Keratinocyte (primary cell): ENCODE measurements around the gene OCIAD1. TPM values are rescaled to one million over a fixed set of nuclear protein-coding genes. Genes with fewer than 3 reads are reported as not detected.
A peak's percentile ranks its signal among the peaks of the same experiment; 100 is the strongest.

Experiments
- DNase-seq: peaks from one replicate; pipeline ENCODE4 v3.0.0-alpha.2; 2011; ENCODE audit warnings: low read depth, missing footprints, low spot score
- FAIRE-seq: peaks from 2 replicates; lab custom pipeline; 2011; peaks lifted over from hg19 to GRCh38; lab: Jason Lieb, UNC
- H2AFZ ChIP-seq: 2 replicates; pipeline ENCODE4 v1.6.0; 2012; ENCODE audit warnings: low read length, control low read depth, inconsistent platforms; ENCODE audit not compliant: control insufficient read depth
- H3K27ac ChIP-seq: 2 replicates; pipeline ENCODE4 v1.5.1; 2011; ENCODE audit warnings: low read length; ENCODE audit not compliant: control insufficient read depth, insufficient read depth
- H3K27me3 ChIP-seq: 3 replicates; pipeline ENCODE4 v1.6.0; 2011; ENCODE audit warnings: low read length; ENCODE audit not compliant: control insufficient read depth, insufficient read depth; ENCODE audit errors: extremely low read depth
- H3K36me3 ChIP-seq, 2 experiments: 2 replicates in 1 of 2; 3 replicates in 1 of 2; pipeline ENCODE4 v1.5.1; 2011; ENCODE audit warnings: low read length in 2 of 2, mild to moderate bottlenecking in 1 of 2; ENCODE audit not compliant: control insufficient read depth in 2 of 2, insufficient read depth in 2 of 2; ENCODE audit errors: extremely low read depth in 1 of 2
- H3K4me1 ChIP-seq: 3 replicates; pipeline ENCODE4 v1.5.1; 2011; ENCODE audit warnings: low read length; ENCODE audit not compliant: control insufficient read depth, insufficient read depth; ENCODE audit errors: extremely low read depth
- H3K4me2 ChIP-seq: 3 replicates; pipeline ENCODE4 v1.6.0; 2011; ENCODE audit warnings: low read depth, low read length; ENCODE audit not compliant: control insufficient read depth, insufficient read depth; ENCODE audit errors: extremely low read depth
- H3K4me3 ChIP-seq, 3 experiments: fragments of 200-600 bp in 1 of 3; sonication (generic) in 1 of 3; 2 replicates in 2 of 3; 3 replicates in 1 of 3; pipeline ENCODE4 v1.5.1; 2011 to 2016; ENCODE audit warnings: low read length in 3 of 3, mild to moderate bottlenecking in 3 of 3, control low read depth in 2 of 3, inconsistent platforms in 1 of 3, low read depth in 1 of 3, mixed read lengths in 1 of 3, mixed run types in 1 of 3, moderate library complexity in 1 of 3; ENCODE audit not compliant: control insufficient read depth in 2 of 3, insufficient read depth in 2 of 3; ENCODE audit errors: extremely low read depth in 1 of 3
- H3K79me2 ChIP-seq: 2 replicates; pipeline ENCODE4 v1.6.0; 2012; ENCODE audit warnings: low read length; ENCODE audit not compliant: control insufficient read depth, insufficient read depth
- H3K9ac ChIP-seq: 3 replicates; pipeline ENCODE4 v1.6.0; 2011; ENCODE audit warnings: low read length; ENCODE audit not compliant: control insufficient read depth, insufficient read depth; ENCODE audit errors: extremely low read depth
- H3K9me1 ChIP-seq: 3 replicates; pipeline ENCODE4 v1.6.0; 2011; ENCODE audit warnings: low read length; ENCODE audit not compliant: control insufficient read depth, insufficient read depth; ENCODE audit errors: extremely low read depth
- H3K9me3 ChIP-seq: 2 replicates; pipeline ENCODE4 v1.5.1; 2012; ENCODE audit warnings: low read depth, low read length; ENCODE audit not compliant: control insufficient read depth
- H4K20me1 ChIP-seq: 3 replicates; pipeline ENCODE4 v1.6.0; 2011; ENCODE audit warnings: low read length; ENCODE audit not compliant: control insufficient read depth, insufficient read depth; ENCODE audit errors: extremely low read depth
- EZH2 ChIP-seq: IDR thresholded peaks from one replicate; pipeline ENCODE4 v1.6.1; 2012; ENCODE audit warnings: inconsistent platforms, mild to moderate bottlenecking, low read length, moderate library complexity
- dilution Hi-C: fragments of 300-500 bp; cut with MboI; formaldehyde crosslinking; loops from one replicate; pipeline ENCODE4 v1.7.0; 2020; ENCODE audit warnings: low sequenced_read_pairs; ENCODE audit not compliant: extremely low pct_ligation_motif_present
- polyA plus RNA-seq, 5 experiments: library from polyadenylated mRNA; depleted of rRNA in 3 of 5; stranded (reverse) in 3 of 5; stranded (forward) in 1 of 5; unstranded in 1 of 5; fragments of >200 nt; gene quantifications; 1 replicate in 1 of 5; 2 replicates in 3 of 5; 3 replicates in 1 of 5; pipeline versions ENCODE4 v1.2.1 to v1.2.3, GENCODE V29; 2011 to 2012; ENCODE audit warnings: missing spikeins in 2 of 5, low read depth in 1 of 5, low replicate concordance in 1 of 5
- TF ChIP-seq, protein P1 (sequence below), 3 experiments: IDR thresholded peaks in 1 of 3; conservative IDR thresholded peaks in 1 of 3; optimal IDR thresholded peaks in 1 of 3; 2 replicates in 2 of 3; 3 replicates in 1 of 3; pipeline versions ENCODE3 to v1.5.1; 2011; ENCODE audit warnings: low read length in 3 of 3, mild to moderate bottlenecking in 3 of 3, moderate library complexity in 2 of 3, control low read depth in 1 of 3, inconsistent platforms in 1 of 3; ENCODE audit not compliant: insufficient read depth in 2 of 3; ENCODE audit errors: extremely low read depth in 1 of 3

OCIAD1 gene
- polyA plus RNA-seq, 1 donor (not counting 4 experiments of a cell fraction or from before 2014, with no cell fraction given) = 199 TPM

GRCh38 chr4:48899950-48900349, 69.1 kb downstream of the OCIAD1 start:
- DNase-seq (no peak), FAIRE-seq (peak; percentile 52)
- TF ChIP-seq, protein P1, sequence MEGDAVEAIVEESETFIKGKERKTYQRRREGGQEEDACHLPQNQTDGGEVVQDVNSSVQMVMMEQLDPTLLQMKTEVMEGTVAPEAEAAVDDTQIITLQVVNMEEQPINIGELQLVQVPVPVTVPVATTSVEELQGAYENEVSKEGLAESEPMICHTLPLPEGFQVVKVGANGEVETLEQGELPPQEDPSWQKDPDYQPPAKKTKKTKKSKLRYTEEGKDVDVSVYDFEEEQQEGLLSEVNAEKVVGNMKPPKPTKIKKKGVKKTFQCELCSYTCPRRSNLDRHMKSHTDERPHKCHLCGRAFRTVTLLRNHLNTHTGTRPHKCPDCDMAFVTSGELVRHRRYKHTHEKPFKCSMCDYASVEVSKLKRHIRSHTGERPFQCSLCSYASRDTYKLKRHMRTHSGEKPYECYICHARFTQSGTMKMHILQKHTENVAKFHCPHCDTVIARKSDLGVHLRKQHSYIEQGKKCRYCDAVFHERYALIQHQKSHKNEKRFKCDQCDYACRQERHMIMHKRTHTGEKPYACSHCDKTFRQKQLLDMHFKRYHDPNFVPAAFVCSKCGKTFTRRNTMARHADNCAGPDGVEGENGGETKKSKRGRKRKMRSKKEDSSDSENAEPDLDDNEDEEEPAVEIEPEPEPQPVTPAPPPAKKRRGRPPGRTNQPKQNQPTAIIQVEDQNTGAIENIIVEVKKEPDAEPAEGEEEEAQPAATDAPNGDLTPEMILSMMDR (optimal IDR thresholded peaks at IDR 0.05 in 1 of 3, IDR thresholded peaks at IDR 0.05 in 1 of 3, conservative IDR thresholded peaks at IDR 0.05 in 1 of 3; ENCODE audit: extremely low read depth in 1 of 3, insufficient read depth in 2 of 3, low read length in 3 of 3) = no peak
- TF ChIP-seq EZH2 = no peak
- no peak overlapping the region for H3K27ac ChIP-seq
- no peaks in the 10 kb centered on the region for H4K20me1 ChIP-seq
- dilution Hi-C loops = no loop called here
- no peak overlapping the region for H3K4me2 ChIP-seq
- peaks cover 6% of the 10 kb centered on the region for H3K9me1 ChIP-seq
- no peak overlapping the region for H2AFZ ChIP-seq
- peaks cover 34% of the 10 kb centered on the region for H3K4me1 ChIP-seq
- H3K9ac ChIP-seq = no peak overlapping the region
- H3K36me3 ChIP-seq = peaks cover 18 to 44% of the 10 kb centered on the region in 2 experiments
- no peaks in the 10 kb centered on the region for H3K27me3 ChIP-seq
- no peak overlapping the region for H3K4me3 ChIP-seq
- H3K9me3 ChIP-seq = no peaks in the 10 kb centered on the region
- peaks cover 37% of the 10 kb centered on the region for H3K79me2 ChIP-seq

DNA sequence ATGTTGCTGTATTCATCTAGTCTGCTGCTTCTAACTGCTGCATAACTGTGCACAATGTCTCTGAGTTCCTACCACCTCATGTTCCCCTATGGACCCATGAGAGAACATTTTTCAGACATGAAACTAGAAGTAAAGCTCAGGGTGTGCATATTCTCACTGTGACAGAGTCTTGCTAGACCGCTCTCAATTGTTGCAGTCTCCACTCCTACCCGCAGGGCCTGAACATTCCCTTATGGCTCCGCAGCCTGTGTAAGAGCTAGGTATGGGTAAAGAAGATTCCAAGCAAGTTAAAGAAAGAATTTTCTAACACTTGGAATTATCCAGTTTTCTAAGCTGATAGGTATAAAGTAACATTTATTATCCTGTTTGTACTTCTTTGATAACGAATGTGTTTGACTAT, 70.3 kb downstream of the OCIAD1 start:
- no peaks in the 10 kb centered on the region for H3K9me3 ChIP-seq
- H3K9ac ChIP-seq = no peak overlapping the region
- peaks cover 14 to 44% of the 10 kb centered on the region in 2 experiments for H3K36me3 ChIP-seq
- no peak overlapping the region for H3K4me2 ChIP-seq
- H3K79me2 ChIP-seq = peaks cover 49% of the 10 kb centered on the region
- no peak overlapping the region for H3K27ac ChIP-seq
- peaks cover 6% of the 10 kb centered on the region for H3K9me1 ChIP-seq
- no peak overlapping the region for H3K4me3 ChIP-seq
- TF ChIP-seq, protein P1 (optimal IDR thresholded peaks at IDR 0.05 in 1 of 3, IDR thresholded peaks at IDR 0.05 in 1 of 3, conservative IDR thresholded peaks at IDR 0.05 in 1 of 3; ENCODE audit: extremely low read depth in 1 of 3, insufficient read depth in 2 of 3, low read length in 3 of 3) = no peak
- TF ChIP-seq EZH2 = no peak
- H3K4me1 ChIP-seq = peaks cover 44% of the 10 kb centered on the region
- FAIRE-seq (no peak), DNase-seq (no peak)
- no peaks in the 10 kb centered on the region for H4K20me1 ChIP-seq
- no peaks in the 10 kb centered on the region for H3K27me3 ChIP-seq
- dilution Hi-C loops = no loop called here
- no peak overlapping the region for H2AFZ ChIP-seq
